Aorta (tissue), 5 donors: ENCODE data around the gene ERG28. TPM values are rescaled to one million over a fixed set of nuclear protein-coding genes. Genes with fewer than 3 reads are reported as not detected.
"Not testable (repeated sequence)": the region's sequence is repeated elsewhere in the genome, so short reads cannot be mapped to it uniquely, and the experiment has no call there.

ENCODE experiments used
- ATAC-seq: fragments of 200-7000 bp; cut with Tn5 transposase; one replicate; pipeline ENCODE4 v1.9.1; 2022; ENCODE audit warnings: moderate library complexity; ENCODE audit not compliant: low FRiP score
- DNase-seq, 2 donors: peaks; one replicate each; pipeline ENCODE4 v3.0.0-alpha.2; 2020
- H3K27ac ChIP-seq, 2 donors: one replicate each; pipeline ENCODE4 v1.5.1; 2013; ENCODE audit warnings: low read length in 2 of 2, mild to moderate bottlenecking in 2 of 2, moderate library complexity in 2 of 2, control low read depth in 1 of 2, inconsistent platforms in 1 of 2, low read depth in 1 of 2
- H3K27me3 ChIP-seq, 2 donors: one replicate each; pipeline ENCODE4 v1.6.1; 2013; ENCODE audit warnings: control low read depth in 1 of 2, low read length in 1 of 2, mild to moderate bottlenecking in 1 of 2, moderate library complexity in 1 of 2; ENCODE audit not compliant: insufficient read depth in 2 of 2, control insufficient read depth in 1 of 2
- H3K36me3 ChIP-seq, 2 donors: one replicate each; pipeline ENCODE4 v1.6.1; 2013; ENCODE audit warnings: control low read depth in 1 of 2, low read length in 1 of 2, mild to moderate bottlenecking in 1 of 2; ENCODE audit not compliant: insufficient read depth in 2 of 2, control insufficient read depth in 1 of 2
- H3K4me1 ChIP-seq, 2 donors: one replicate each; pipeline ENCODE4 v1.6.1; 2013; ENCODE audit warnings: low read length in 2 of 2, control low read depth in 1 of 2, mild to moderate bottlenecking in 1 of 2, moderate library complexity in 1 of 2; ENCODE audit not compliant: insufficient read depth in 2 of 2, control insufficient read depth in 1 of 2
- H3K4me3 ChIP-seq, 2 donors: one replicate each; pipeline ENCODE4 v1.5.1; 2013; ENCODE audit warnings: low read length in 2 of 2, control low read depth in 1 of 2, mild to moderate bottlenecking in 1 of 2
- H3K9me3 ChIP-seq: one replicate; pipeline ENCODE4 v1.6.1; 2013; ENCODE audit warnings: mild to moderate bottlenecking, low read length; ENCODE audit not compliant: control insufficient read depth
- WGBS, 2 donors: extraction: QIAGEN DNeasy Blood & Tissue Kit; methylation state at CpG; one replicate each; pipeline ENCODE4 v1.1.7; 2013; 5-methylcytosine and 5-hydroxymethylcytosine counted together
- intact Hi-C, 2 donors: fragments of 100-400 bp; cut with DNase I; formaldehyde crosslinking; loops; one replicate each; pipeline versions ENCODE4 v1.14.2 to v1.15.0; 2022
- polyA plus RNA-seq, 2 donors: library from polyadenylated mRNA; stranded (reverse); fragments of 200-250 nt; gene quantifications; one replicate each; pipeline ENCODE4 v1.2.3, GENCODE V29; 2013
- total RNA-seq, 2 donors: library from RNA; stranded (reverse); fragmentation: NEBNext Ultra II Directional; extraction: Animal tissue kit (Norgen Biotek cat#: 25700); gene quantifications; one replicate each; pipeline ENCODE4 v1.2.1, GENCODE V29; 2021
- donor health status: healthy with polysubstance abuse.
- donor health status: Bipolar disorder and iron deficiency.
- donor health status: DM: no; HTN: no; CAD: no.
- donor health status: DM: no; HTN: no; CAD: no.
- donor health status: DM: yes; HTN: yes; CAD: no.

The ERG28 gene
- total and polyA plus RNA-seq, 4 donors, result 10.4 to 11.9 (median 11.2) TPM

DNA sequence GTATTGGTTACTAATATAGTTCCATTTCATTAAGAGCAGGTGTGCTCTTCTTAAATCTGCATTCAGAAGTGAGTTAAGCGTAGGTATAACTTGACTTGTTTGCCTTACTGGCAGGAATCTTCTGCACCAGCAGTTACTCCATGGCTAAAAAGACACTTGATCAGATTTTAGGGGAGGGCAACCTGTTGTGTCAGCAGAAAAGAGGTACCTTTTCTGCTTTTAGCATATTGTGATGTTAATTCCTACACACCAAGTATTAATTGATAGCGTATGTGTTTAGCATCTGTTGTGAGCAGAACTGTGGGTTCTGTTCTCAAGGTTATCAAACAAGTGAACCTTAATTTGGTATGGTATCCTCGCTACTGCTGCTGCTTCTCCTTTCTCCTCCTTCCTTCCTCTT lies 38.7 kb upstream of the ERG28 start:
- no peak for DNase-seq
- 94 to 98% methylated on average over 3 of the region's 3 CpGs for WGBS, 2 donors
- no peak overlapping the region for H3K4me3 ChIP-seq
- no peak for ATAC-seq
- H3K4me1 ChIP-seq, result peaks cover 0 to 3% of the 10 kb centered on the region in 2 donors
- intact Hi-C loops, result no loop called here
- no peak overlapping the region for H3K27ac ChIP-seq
- H3K27me3 ChIP-seq, result no peaks in the 10 kb centered on the region
- no peaks in the 10 kb centered on the region for H3K9me3 ChIP-seq
- peaks cover 0 to 2% of the 10 kb centered on the region in 2 donors for H3K36me3 ChIP-seq

DNA sequence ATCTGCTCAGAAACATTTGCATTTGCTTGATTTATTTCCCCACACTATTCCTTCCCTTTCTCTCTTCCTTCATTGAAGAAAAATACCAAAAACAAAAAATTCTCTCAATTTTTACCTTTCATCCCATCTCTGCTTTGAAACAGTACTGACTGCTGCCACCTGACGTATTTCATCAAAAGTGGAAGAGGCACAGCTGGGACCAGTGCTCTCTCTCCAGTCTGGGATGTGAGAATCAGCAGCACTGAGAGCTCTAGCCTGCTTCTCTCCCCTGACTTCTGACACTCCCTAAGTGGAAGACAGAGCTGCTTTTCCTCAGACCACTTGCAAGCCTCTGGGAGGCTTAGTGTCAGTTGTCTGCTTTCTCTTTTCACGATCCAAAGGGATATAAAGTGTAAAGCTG lies 37.2 kb upstream of the ERG28 start:
- intact Hi-C loops, result no loop called here
- H3K36me3 ChIP-seq, result peaks cover 0 to 5% of the 10 kb centered on the region in 2 donors
- WGBS, 2 donors, result 93 to 95% methylated on average over 2 of the region's 2 CpGs

DNA sequence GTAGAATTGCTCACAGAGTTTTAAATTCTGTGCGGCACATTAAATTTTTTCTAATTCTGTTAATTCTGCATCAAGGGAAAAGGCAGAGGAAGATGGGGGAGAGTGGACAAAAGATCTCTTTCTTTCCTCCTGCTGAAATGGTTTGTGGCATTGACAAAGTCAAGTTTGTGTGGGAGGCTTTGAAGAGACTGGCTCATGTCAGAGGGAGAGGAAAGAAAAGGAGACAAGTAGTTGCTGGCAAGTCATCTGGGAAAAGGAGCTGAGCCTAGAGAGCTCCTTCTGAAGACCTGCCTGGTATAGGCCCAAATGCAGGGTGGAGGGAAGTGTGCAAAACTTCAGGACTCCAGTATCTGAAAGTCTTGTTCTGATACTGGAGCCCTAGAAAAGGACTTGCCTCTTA lies 36.7 kb upstream of the ERG28 start:
- Histone ChIP-seq H3K9me3 (no peaks in the 10 kb centered on the region), H3K27ac (no peak overlapping the region), H3K4me3 (no peak overlapping the region), H3K4me1 (peaks cover 0 to 3% of the 10 kb centered on the region in 2 donors), H3K27me3 (no peaks in the 10 kb centered on the region), H3K36me3 (peaks cover 0 to 8% of the 10 kb centered on the region in 2 donors)
- intact Hi-C loops, result no loop called here
- DNase-seq (no peak), ATAC-seq (no peak)
- whole genome bisulfite sequencing, 2 donors, result 89 to 92% methylated on average over 1 of the region's 1 CpG

More for the DNA sequence above, 37.2 kb upstream of the ERG28 start:
- ATAC-seq, result no peak
- peaks cover 0 to 3% of the 10 kb centered on the region in 2 donors for H3K4me1 ChIP-seq
- DNase-seq, result no peak
- H3K4me3 ChIP-seq, result no peak overlapping the region
- no peaks in the 10 kb centered on the region for H3K9me3 ChIP-seq
- no peaks in the 10 kb centered on the region for H3K27me3 ChIP-seq
- no peak overlapping the region for H3K27ac ChIP-seq

DNA sequence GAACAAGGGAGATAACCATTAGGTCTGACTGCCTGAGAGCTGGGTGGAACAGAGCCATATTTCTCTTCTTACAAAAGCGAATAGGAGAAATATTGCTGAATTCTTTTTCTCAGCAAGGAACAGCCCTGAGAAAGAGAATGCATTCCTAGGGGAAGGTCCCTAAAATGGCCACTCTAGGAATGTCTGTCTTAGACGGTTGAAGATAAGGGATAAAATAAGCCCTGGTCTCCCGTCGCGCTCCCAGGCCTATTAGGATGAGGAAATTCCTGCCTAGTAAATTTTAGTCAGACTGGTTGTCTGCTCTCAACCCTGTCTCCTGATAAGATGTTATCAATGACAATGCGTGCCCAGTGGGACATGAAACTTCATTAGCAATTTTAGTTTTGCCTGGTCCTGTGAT lies 34.3 kb upstream of the ERG28 start:
- H3K27me3 ChIP-seq, H3K9me3 ChIP-seq, ATAC-seq, H3K4me3 ChIP-seq, H3K27ac ChIP-seq, H3K4me1 ChIP-seq, DNase-seq, intact Hi-C loops: not testable (repeated sequence)
- WGBS, 2 donors, result 88 to 90% methylated on average over 6 of the region's 6 CpGs
- peaks cover 2 to 12% of the 10 kb centered on the region in 2 donors for H3K36me3 ChIP-seq

DNA sequence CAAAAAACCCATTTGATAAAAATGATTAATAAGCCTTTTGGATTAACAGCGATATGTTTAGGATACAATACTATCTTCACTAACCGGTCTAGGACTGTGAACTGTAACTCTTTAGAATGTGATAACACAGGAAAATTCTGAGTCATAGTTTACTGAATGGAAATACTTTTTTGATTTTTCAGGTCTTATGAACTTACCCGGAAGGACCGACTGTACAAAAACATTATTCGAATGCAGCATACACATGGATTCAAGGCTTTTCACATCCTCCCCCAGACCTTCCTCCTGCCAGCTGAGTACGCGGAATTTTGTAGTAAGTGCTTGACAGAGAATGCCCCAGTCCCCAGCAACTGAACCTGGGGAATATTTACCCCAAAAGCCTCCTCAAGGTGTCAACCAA lies 29.3 kb upstream of the ERG28 start:
- ATAC-seq (no peak), DNase-seq (no peak)
- H3K4me1 ChIP-seq, result no peaks in the 10 kb centered on the region
- no peaks in the 10 kb centered on the region for H3K9me3 ChIP-seq
- intact Hi-C loops, result no loop called here
- H3K36me3 ChIP-seq, result peaks cover 2 to 12% of the 10 kb centered on the region in 2 donors
- no peaks in the 10 kb centered on the region for H3K27me3 ChIP-seq
- WGBS, 2 donors, result 90 to 91% methylated on average over 7 of the region's 7 CpGs
- no peak overlapping the region for H3K4me3 ChIP-seq
- no peak overlapping the region for H3K27ac ChIP-seq

DNA sequence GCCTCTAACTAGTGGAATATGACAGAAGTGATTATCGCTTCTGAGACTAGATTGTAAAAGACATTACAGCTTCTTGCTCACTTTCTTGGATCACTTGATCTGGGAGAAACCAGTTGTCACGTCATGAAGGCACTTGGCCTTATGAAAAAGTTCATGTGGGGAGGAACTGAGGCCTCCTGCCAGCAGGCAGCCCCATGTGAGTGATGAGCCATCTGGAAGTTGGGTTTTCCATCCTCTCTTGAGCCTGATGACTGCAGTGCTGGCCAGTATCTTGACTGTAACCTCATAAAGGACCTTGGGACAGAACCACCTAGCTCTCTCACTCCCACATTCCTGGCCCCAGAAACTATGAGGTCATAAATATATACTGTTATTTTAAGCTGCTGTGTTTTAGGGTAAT lies 28.3 kb upstream of the ERG28 start:
- H3K4me3 ChIP-seq, result no peak overlapping the region
- H3K4me1 ChIP-seq, result no peaks in the 10 kb centered on the region
- H3K27me3 ChIP-seq, result no peaks in the 10 kb centered on the region
- intact Hi-C loops, result no loop called here
- H3K36me3 ChIP-seq, result peaks cover 2 to 12% of the 10 kb centered on the region in 2 donors
- no peak overlapping the region for H3K27ac ChIP-seq
- WGBS, 2 donors, result 90 to 91% methylated on average over 2 of the region's 2 CpGs
- DNase-seq, result peak in 1 of 2 donors; percentile 49
- peak; percentile 64 for ATAC-seq
- no peaks in the 10 kb centered on the region for H3K9me3 ChIP-seq

DNA sequence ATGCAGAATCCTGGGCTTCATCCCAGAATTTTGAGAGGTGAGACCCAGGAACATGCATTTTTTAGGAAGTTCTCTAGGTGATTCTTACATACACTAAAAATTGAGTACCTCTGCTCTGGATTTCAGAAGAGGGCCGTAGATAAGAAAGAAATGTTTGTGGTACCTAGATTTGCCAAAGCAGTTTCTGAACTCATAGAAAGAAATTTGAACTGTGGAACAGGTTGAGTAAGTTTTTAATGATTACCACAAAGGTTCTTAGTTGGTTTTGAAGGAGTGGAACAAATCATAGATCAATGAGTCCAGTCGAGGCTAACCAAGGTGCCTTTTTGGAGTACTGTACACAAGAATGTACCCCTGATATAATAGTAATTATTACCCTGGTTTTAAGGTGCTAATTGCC lies 25.2 kb upstream of the ERG28 start:
- Histone ChIP-seq H3K4me3 (no peak overlapping the region), H3K27ac (no peak overlapping the region), H3K4me1 (no peaks in the 10 kb centered on the region), H3K36me3 (peaks cover 3 to 5% of the 10 kb centered on the region in 2 donors), H3K9me3 (no peaks in the 10 kb centered on the region), H3K27me3 (no peaks in the 10 kb centered on the region)
- intact Hi-C loops, result no loop called here
- 83 to 89% methylated on average over 2 of the region's 2 CpGs for WGBS, 2 donors
- no peak for DNase-seq
- ATAC-seq, result no peak

DNA sequence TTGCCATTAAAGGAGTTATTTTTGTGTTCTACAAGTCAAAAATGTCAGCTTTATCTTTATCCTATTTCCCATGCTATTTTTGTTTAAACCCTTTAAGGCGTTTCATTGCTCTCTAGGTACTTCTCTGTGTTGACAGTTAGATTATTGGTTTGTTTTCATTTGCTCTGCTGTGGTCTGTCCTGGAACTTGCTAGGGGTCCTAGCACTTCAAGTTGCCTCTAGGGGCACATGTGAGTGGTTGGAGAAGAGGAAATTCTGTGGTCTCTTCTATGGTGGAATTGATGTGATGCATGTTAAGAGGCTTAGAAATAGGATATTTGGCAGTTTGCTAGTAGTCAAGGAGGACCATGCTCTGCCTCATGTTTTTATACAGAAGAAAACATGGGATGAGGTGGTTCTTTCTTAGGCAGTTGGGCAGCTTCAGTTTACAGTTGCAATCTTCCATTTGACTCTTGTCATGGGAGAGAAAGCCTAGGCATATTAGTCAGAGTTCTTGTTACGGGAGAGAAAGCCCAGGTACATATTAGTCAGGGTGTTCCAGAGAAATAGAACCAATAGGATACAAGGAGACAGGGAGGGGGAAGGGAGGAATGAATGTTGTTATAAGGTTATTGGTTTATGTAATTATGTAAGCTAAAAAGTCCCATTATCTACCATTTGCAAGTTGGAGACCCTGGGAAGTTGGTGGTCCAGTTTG lies 14.7 kb upstream of the ERG28 start:
- Histone ChIP-seq H3K27ac (no peak overlapping the region), H3K9me3 (no peaks in the 10 kb centered on the region), H3K4me1 (peaks cover 0 to 1% of the 10 kb centered on the region in 2 donors), H3K36me3 (no peaks in the 10 kb centered on the region), H3K27me3 (no peaks in the 10 kb centered on the region), H3K4me3 (no peak overlapping the region)
- intact Hi-C loops, result no loop called here
- WGBS, 2 donors, result 62 to 64% methylated on average over 2 of the region's 2 CpGs
- ATAC-seq (no peak), DNase-seq (no peak)

DNA sequence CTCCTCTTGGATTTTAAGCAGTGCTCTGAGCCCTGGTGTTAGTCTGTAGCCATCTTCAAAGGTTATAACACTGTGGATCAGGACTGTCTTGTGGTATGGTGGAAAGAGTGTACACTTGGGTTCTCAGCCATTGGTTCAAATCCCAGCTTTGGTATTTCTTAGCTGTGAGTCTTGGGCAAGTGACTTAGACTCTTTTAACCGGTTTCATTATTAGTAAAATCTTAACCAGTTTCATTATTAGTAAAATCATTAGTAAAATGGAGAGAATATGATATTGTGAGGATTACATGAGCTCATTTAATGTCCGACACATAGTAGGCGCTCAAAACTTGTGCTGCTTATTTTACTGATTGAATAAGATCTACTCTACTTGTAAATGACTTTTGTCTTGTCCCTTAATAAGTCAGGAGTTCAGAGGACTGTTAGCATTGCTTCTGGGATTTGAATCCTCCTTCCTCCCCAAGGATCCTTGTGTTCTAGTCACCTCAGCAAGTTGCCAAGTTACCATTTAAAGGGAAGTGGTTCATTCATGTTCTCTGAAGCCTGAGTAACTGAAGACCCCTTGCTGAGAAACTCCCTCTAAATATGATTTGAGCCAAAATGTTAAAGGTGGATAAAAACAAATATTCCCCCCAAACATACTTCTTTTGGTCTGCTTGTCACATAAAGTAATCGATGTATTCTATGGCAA lies 12.8 kb upstream of the ERG28 start:
- Histone ChIP-seq H3K36me3 (no peaks in the 10 kb centered on the region), H3K4me3 (no peak overlapping the region), H3K9me3 (no peaks in the 10 kb centered on the region), H3K4me1 (peaks cover 0 to 1% of the 10 kb centered on the region in 2 donors), H3K27ac (no peak overlapping the region), H3K27me3 (no peaks in the 10 kb centered on the region)
- DNase-seq (no peak), ATAC-seq (no peak)
- intact Hi-C loops, result no loop called here
- 96% methylated on average over 4 of the region's 4 CpGs for WGBS, 2 donors
